Measurements from ENCODE around the gene IVNS1ABP.

DNA sequence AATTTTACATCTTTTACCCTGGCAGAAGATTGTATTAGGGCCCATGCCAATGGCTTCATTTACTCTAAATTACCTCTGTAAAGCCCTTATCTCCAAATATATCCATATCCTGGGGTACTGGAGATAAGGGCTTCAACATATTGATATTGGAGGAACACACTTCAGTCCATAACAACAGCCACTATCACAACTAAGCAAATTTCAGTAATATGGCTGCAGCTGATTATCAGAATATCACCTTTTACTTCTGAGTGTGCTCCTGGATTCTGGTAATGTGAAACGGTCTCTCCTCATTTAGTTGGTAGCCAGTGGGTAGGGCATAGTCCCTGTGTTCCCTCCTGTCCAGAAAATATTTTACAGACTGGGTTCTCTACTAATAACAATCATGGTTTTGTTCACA, 53.3 kb downstream of the IVNS1ABP start:
- TF ChIP-seq, protein P1, sequence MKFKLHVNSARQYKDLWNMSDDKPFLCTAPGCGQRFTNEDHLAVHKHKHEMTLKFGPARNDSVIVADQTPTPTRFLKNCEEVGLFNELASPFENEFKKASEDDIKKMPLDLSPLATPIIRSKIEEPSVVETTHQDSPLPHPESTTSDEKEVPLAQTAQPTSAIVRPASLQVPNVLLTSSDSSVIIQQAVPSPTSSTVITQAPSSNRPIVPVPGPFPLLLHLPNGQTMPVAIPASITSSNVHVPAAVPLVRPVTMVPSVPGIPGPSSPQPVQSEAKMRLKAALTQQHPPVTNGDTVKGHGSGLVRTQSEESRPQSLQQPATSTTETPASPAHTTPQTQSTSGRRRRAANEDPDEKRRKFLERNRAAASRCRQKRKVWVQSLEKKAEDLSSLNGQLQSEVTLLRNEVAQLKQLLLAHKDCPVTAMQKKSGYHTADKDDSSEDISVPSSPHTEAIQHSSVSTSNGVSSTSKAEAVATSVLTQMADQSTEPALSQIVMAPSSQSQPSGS (IDR thresholded peaks at IDR 0.05; ENCODE audit: low read length), result no peak
- TF ChIP-seq TCF7 (IDR thresholded peaks at IDR 0.05; ENCODE audit: borderline replicate concordance) (no peak), WRNIP1 (IDR thresholded peaks at IDR 0.05; ENCODE audit: borderline replicate concordance, low read depth, low read length) (no peak), POLR2AphosphoS5 (IDR thresholded peaks at IDR 0.05; ENCODE audit: low read length) (no peak), POLR2A (IDR thresholded peaks at IDR 0.05; ENCODE audit: low read depth, low read length) (no peak)

Data from GM12878 (cell line).